Gastroesophageal sphincter (tissue), 4 donors: ENCODE results near the gene HBQ1. TPM values are rescaled to one million over a fixed set of nuclear protein-coding genes. Genes with fewer than 3 reads are reported as not detected.

Source experiments
- ATAC-seq: fragments of 150-250 bp; one replicate; pipeline ENCODE4 v1.9.1; 2016; ENCODE audit warnings: mild to moderate bottlenecking, moderate library complexity
- H3K27ac ChIP-seq, 4 donors: fragments of 200-600 bp; sonication (generic) in 3 of 4; 1 replicate in 3 of 4; 2 replicates in 1 of 4; pipeline ENCODE4 v1.5.1; 2016 to 2019
- H3K27me3 ChIP-seq: fragments of 200-600 bp; sonication (generic); one replicate; pipeline ENCODE4 v1.5.1; 2019
- H3K36me3 ChIP-seq, 2 donors: fragments of 200-600 bp; sonication (generic); one replicate each; pipeline ENCODE4 v1.5.1; 2019; ENCODE audit warnings: control low read depth in 1 of 2
- H3K4me1 ChIP-seq, 3 donors: fragments of 200-600 bp; sonication (generic); 1 replicate in 2 of 3; 2 replicates in 1 of 3; pipeline ENCODE4 v1.5.1; 2016 to 2019; ENCODE audit warnings: control low read depth in 2 of 3
- H3K4me3 ChIP-seq, 2 donors: fragments of 200-600 bp; sonication (generic); one replicate each; pipeline ENCODE4 v1.5.1; 2019; ENCODE audit warnings: mild to moderate bottlenecking in 1 of 2, moderate library complexity in 1 of 2
- H3K9me3 ChIP-seq, 3 donors: fragments of 200-600 bp; sonication (generic); one replicate each; pipeline ENCODE4 v1.5.1; 2017 to 2019; ENCODE audit warnings: control low read depth in 2 of 3
- EP300 ChIP-seq: sonication (generic); formaldehyde crosslinking; IDR thresholded peaks from one replicate; pipeline ENCODE4 v1.6.1; 2017; ENCODE audit warnings: antibody characterized with exemption, mild to moderate bottlenecking
- POLR2A ChIP-seq, 2 donors: fragments of 450-650 bp; IDR thresholded peaks; one replicate each; pipeline ENCODE4 v1.6.1; 2017; ENCODE audit warnings: antibody characterized with exemption in 2 of 2, mild to moderate bottlenecking in 2 of 2, moderate library complexity in 1 of 2
- POLR2AphosphoS5 ChIP-seq: sonication (generic); formaldehyde crosslinking; IDR thresholded peaks from one replicate; pipeline ENCODE4 v1.6.1; 2017; ENCODE audit warnings: antibody characterized with exemption
- WGBS, 2 donors: methylation state at CpG; one replicate each; pipeline ENCODE4 v1.1.5; 2018; ENCODE audit warnings: low coverage in 1 of 2; 5-methylcytosine and 5-hydroxymethylcytosine counted together
- total RNA-seq, 4 donors: library from RNA; depleted of rRNA; stranded (reverse); fragments of >200 nt; gene quantifications; one replicate each; pipeline ENCODE4 v1.1.0, GENCODE V29; 2016
- TF ChIP-seq, protein P1 (sequence below), 4 experiments: fragments of 200-600 bp in 2 of 4; fragments of 450-650 bp in 2 of 4; sonication (generic) in 1 of 4; IDR thresholded peaks; one replicate each; pipeline ENCODE4 v1.5.1; 2017 to 2019; ENCODE audit warnings: antibody characterized with exemption in 4 of 4, mild to moderate bottlenecking in 2 of 4, moderate library complexity in 2 of 4

HBQ1 gene
- total RNA-seq, 4 donors from 2014 or later = not detected

DNA sequence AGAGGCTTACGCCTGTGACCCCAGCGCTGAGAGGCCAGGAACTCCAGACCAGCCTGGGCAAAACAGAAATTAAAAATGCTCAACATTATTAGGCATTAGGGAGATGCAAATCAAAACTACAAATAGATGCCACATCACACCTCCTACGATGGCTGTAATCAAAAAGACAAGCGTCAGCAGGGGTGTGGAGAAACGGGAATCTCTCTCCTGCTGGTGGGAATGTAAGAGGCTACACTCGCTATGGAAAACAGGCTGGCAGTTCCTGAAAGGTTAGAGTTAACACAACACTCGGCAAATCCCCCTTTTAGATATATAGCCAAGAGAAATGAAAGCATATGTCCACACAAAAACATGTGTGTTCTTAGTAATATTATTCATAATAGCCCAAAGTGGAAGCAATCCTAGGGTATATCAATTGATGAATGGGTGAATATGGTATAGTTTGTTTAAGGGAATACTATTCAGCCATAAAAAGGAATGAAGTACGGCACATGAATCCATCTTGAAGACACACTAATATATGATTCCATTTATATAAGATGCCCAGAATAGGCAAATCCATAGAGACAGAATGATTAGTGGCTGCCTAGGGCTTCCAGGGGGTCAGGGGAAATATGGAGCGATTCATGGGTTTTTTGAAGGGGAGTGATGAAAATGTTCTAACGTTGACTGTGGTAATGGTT, 39.9 kb upstream of the HBQ1 start:
- 47 to 55% methylated on average over 10 of the region's 10 CpGs for WGBS, 2 donors
- no peak for ATAC-seq
- TF ChIP-seq POLR2AphosphoS5 = no peak
- TF ChIP-seq EP300 = no peak
- TF ChIP-seq POLR2A (IDR thresholded peaks at IDR 0.05) = no peak
- TF ChIP-seq, protein P1, sequence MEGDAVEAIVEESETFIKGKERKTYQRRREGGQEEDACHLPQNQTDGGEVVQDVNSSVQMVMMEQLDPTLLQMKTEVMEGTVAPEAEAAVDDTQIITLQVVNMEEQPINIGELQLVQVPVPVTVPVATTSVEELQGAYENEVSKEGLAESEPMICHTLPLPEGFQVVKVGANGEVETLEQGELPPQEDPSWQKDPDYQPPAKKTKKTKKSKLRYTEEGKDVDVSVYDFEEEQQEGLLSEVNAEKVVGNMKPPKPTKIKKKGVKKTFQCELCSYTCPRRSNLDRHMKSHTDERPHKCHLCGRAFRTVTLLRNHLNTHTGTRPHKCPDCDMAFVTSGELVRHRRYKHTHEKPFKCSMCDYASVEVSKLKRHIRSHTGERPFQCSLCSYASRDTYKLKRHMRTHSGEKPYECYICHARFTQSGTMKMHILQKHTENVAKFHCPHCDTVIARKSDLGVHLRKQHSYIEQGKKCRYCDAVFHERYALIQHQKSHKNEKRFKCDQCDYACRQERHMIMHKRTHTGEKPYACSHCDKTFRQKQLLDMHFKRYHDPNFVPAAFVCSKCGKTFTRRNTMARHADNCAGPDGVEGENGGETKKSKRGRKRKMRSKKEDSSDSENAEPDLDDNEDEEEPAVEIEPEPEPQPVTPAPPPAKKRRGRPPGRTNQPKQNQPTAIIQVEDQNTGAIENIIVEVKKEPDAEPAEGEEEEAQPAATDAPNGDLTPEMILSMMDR (IDR thresholded peaks at IDR 0.05) = no peak
- no peak overlapping the region for H3K4me3 ChIP-seq
- no peaks in the 10 kb centered on the region for H3K9me3 ChIP-seq
- H3K27ac ChIP-seq = no peak overlapping the region
- peaks cover 30% of the 10 kb centered on the region for H3K27me3 ChIP-seq
- peaks cover 0 to 27% (median 0%) of the 10 kb centered on the region in 3 donors for H3K4me1 ChIP-seq
- H3K36me3 ChIP-seq = no peaks in the 10 kb centered on the region

DNA sequence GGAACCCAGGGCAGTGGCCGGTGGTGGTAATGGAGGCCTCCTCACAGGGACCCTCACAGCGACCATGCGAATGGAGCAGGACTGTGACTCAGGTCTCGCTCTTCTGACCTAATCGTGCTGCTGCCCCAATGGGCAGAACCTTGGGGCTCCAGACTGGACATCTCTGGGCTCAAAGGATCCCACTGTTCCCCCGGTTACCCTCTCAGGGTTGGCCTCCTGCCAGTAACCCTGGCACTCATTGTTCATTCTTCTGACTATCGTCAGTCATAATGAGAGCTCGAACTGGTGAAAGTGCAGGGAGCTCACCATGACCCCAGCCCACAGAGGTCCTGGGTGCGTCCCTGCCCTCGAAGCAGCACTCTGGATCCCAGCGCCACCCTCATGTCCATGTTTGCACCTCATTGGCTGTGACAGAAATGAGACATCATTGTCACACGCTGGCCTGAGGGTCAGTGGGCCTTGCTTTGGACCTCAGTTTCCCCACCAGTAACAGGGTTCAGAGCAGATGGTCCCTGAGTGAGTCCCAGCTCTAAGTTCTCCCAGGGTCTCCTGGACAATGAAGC, 37.8 kb upstream of the HBQ1 start:
- Histone ChIP-seq H3K4me3 (no peak overlapping the region), H3K27ac (no peak overlapping the region), H3K36me3 (no peaks in the 10 kb centered on the region), H3K27me3 (peaks cover 47% of the 10 kb centered on the region), H3K4me1 (peaks cover 0 to 12% (median 0%) of the 10 kb centered on the region in 3 donors), H3K9me3 (no peaks in the 10 kb centered on the region)
- 61 to 63% methylated on average over 5 to 9 of the region's 12 CpGs for WGBS, 2 donors
- TF ChIP-seq, protein P1 (IDR thresholded peaks at IDR 0.05) = no peak
- TF ChIP-seq POLR2AphosphoS5 = no peak
- no peak for TF ChIP-seq POLR2A (IDR thresholded peaks at IDR 0.05)
- TF ChIP-seq EP300 = no peak
- ATAC-seq = no peak

DNA sequence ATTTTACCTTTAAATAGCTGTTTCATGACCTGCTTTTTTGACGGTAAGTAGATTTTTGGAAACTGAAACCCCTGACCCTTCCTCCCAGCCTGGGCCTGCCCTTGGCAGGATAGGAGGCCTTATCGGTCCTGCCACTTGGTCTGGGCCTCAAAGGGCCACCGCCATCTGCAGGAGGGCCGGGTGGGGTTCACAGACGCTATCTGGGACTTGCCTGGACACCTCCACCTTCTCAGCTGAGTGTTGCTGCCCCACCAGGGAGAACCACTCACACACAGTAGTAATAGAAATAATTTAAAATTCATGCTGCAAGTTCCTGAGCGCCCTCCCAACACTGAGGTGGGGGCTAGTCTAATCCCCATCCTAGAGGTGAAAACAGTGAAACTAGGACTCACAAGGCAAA, 37.2 kb upstream of the HBQ1 start:
- no peak for ATAC-seq
- H3K27ac ChIP-seq = no peak overlapping the region
- WGBS, 2 donors = 83% methylated on average over 2 of the region's 6 CpGs; no CpG with 5 or more reads in 1 of the 2 donors

DNA sequence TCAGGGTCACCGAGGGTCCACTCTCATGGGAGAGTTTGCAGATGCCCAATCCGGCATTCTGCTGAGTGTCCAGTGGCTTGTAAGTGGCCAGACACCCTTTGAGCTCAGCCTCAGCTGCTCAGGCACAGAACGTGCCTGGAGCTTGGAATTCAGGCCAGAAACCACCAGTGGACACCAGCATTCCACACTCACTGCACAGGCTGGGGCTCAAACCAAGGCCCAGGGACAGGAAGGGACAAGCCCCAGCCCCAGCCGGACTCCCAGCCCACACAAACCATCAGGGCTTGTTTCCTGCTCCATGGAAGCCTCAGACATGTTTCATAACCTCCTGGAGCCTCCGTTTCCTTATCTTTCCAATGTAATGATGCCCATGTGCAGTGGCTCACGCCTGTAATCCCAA, 36.8 kb upstream of the HBQ1 start:
- H3K27ac ChIP-seq = no peak overlapping the region

More for the DNA sequence above, 37.2 kb upstream of the HBQ1 start:
- no peaks in the 10 kb centered on the region for H3K9me3 ChIP-seq
- H3K36me3 ChIP-seq = no peaks in the 10 kb centered on the region
- peaks cover 0 to 7% (median 0%) of the 10 kb centered on the region in 3 donors for H3K4me1 ChIP-seq
- peaks cover 47% of the 10 kb centered on the region for H3K27me3 ChIP-seq
- no peak overlapping the region for H3K4me3 ChIP-seq
- TF ChIP-seq POLR2AphosphoS5 (no peak), POLR2A (IDR thresholded peaks at IDR 0.05) (no peak)

DNA sequence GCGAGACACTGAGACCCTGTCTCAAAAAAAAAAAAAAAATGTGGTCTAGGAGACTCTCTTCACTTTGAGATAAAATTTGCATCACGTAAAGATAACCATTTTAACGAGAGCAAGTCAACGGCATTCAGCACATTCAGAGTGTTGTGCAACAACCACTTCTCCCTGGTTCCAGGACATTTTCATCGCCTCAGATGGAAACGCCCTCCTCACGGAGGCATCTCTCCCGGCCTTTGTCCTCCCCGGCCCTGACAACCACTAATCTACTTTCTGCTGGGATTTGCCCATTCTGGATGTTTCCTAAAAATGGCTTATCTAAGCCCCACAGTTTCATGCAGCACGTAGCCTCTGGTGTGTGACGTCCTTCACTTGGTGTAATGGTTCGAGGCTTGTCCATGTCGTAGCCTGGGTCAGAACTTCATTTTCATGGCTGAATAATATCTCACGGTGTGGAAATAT, 35.4 kb upstream of the HBQ1 start:
- no peaks in the 10 kb centered on the region for H3K36me3 ChIP-seq
- 80 to 89% methylated on average over 12 to 14 of the region's 14 CpGs for WGBS, 2 donors
- H3K9me3 ChIP-seq = no peaks in the 10 kb centered on the region
- no peak overlapping the region for H3K27ac ChIP-seq
- TF ChIP-seq POLR2AphosphoS5 (no peak), EP300 (no peak)
- TF ChIP-seq, protein P1 (IDR thresholded peaks at IDR 0.05) = no peak
- H3K4me1 ChIP-seq = no peaks in the 10 kb centered on the region
- no peak overlapping the region for H3K4me3 ChIP-seq
- peaks cover 59% of the 10 kb centered on the region for H3K27me3 ChIP-seq
- ATAC-seq = no peak

More for the DNA sequence above, 36.8 kb upstream of the HBQ1 start:
- Histone ChIP-seq H3K27me3 (peaks cover 47% of the 10 kb centered on the region), H3K4me1 (peaks cover 0 to 7% (median 0%) of the 10 kb centered on the region in 3 donors), H3K4me3 (no peak overlapping the region), H3K9me3 (no peaks in the 10 kb centered on the region), H3K36me3 (no peaks in the 10 kb centered on the region)
- 60 to 66% methylated on average over 3 of the region's 6 CpGs for WGBS, 2 donors
- no peak for ATAC-seq
- TF ChIP-seq POLR2AphosphoS5 (no peak), POLR2A (IDR thresholded peaks at IDR 0.05) (no peak), EP300 (no peak)
- TF ChIP-seq, protein P1 (IDR thresholded peaks at IDR 0.05) = no peak
